Keratinocyte (primary cell): ENCODE results near the gene DENND1A. TPM values are rescaled to one million over a fixed set of nuclear protein-coding genes. Genes with fewer than 3 reads are reported as not detected.

Experiments used
- DNase-seq: peaks from one replicate; pipeline ENCODE4 v3.0.0-alpha.2; 2011; ENCODE audit warnings: low read depth, missing footprints, low spot score
- FAIRE-seq: peaks from 2 replicates; lab custom pipeline; 2011; peaks lifted over from hg19 to GRCh38; lab: Jason Lieb, UNC
- H2AFZ ChIP-seq: 2 replicates; pipeline ENCODE4 v1.6.0; 2012; ENCODE audit warnings: low read length, control low read depth, inconsistent platforms; ENCODE audit not compliant: control insufficient read depth
- H3K27ac ChIP-seq: 2 replicates; pipeline ENCODE4 v1.5.1; 2011; ENCODE audit warnings: low read length; ENCODE audit not compliant: control insufficient read depth, insufficient read depth
- H3K27me3 ChIP-seq: 3 replicates; pipeline ENCODE4 v1.6.0; 2011; ENCODE audit warnings: low read length; ENCODE audit not compliant: control insufficient read depth, insufficient read depth; ENCODE audit errors: extremely low read depth
- H3K36me3 ChIP-seq, 2 experiments: 2 replicates in 1 of 2; 3 replicates in 1 of 2; pipeline ENCODE4 v1.5.1; 2011; ENCODE audit warnings: low read length in 2 of 2, mild to moderate bottlenecking in 1 of 2; ENCODE audit not compliant: control insufficient read depth in 2 of 2, insufficient read depth in 2 of 2; ENCODE audit errors: extremely low read depth in 1 of 2
- H3K4me1 ChIP-seq: 3 replicates; pipeline ENCODE4 v1.5.1; 2011; ENCODE audit warnings: low read length; ENCODE audit not compliant: control insufficient read depth, insufficient read depth; ENCODE audit errors: extremely low read depth
- H3K4me2 ChIP-seq: 3 replicates; pipeline ENCODE4 v1.6.0; 2011; ENCODE audit warnings: low read depth, low read length; ENCODE audit not compliant: control insufficient read depth, insufficient read depth; ENCODE audit errors: extremely low read depth
- H3K4me3 ChIP-seq, 3 experiments: fragments of 200-600 bp in 1 of 3; sonication (generic) in 1 of 3; 2 replicates in 2 of 3; 3 replicates in 1 of 3; pipeline ENCODE4 v1.5.1; 2011 to 2016; ENCODE audit warnings: low read length in 3 of 3, mild to moderate bottlenecking in 3 of 3, control low read depth in 2 of 3, inconsistent platforms in 1 of 3, low read depth in 1 of 3, mixed read lengths in 1 of 3, mixed run types in 1 of 3, moderate library complexity in 1 of 3; ENCODE audit not compliant: control insufficient read depth in 2 of 3, insufficient read depth in 2 of 3; ENCODE audit errors: extremely low read depth in 1 of 3
- H3K79me2 ChIP-seq: 2 replicates; pipeline ENCODE4 v1.6.0; 2012; ENCODE audit warnings: low read length; ENCODE audit not compliant: control insufficient read depth, insufficient read depth
- H3K9ac ChIP-seq: 3 replicates; pipeline ENCODE4 v1.6.0; 2011; ENCODE audit warnings: low read length; ENCODE audit not compliant: control insufficient read depth, insufficient read depth; ENCODE audit errors: extremely low read depth
- H3K9me1 ChIP-seq: 3 replicates; pipeline ENCODE4 v1.6.0; 2011; ENCODE audit warnings: low read length; ENCODE audit not compliant: control insufficient read depth, insufficient read depth; ENCODE audit errors: extremely low read depth
- H3K9me3 ChIP-seq: 2 replicates; pipeline ENCODE4 v1.5.1; 2012; ENCODE audit warnings: low read depth, low read length; ENCODE audit not compliant: control insufficient read depth
- H4K20me1 ChIP-seq: 3 replicates; pipeline ENCODE4 v1.6.0; 2011; ENCODE audit warnings: low read length; ENCODE audit not compliant: control insufficient read depth, insufficient read depth; ENCODE audit errors: extremely low read depth
- CTCF ChIP-seq, 3 experiments: IDR thresholded peaks in 1 of 3; conservative IDR thresholded peaks in 1 of 3; optimal IDR thresholded peaks in 1 of 3; 2 replicates in 2 of 3; 3 replicates in 1 of 3; pipeline versions ENCODE3 to v1.5.1; 2011; ENCODE audit warnings: low read length in 3 of 3, mild to moderate bottlenecking in 3 of 3, moderate library complexity in 2 of 3, control low read depth in 1 of 3, inconsistent platforms in 1 of 3; ENCODE audit not compliant: insufficient read depth in 2 of 3; ENCODE audit errors: extremely low read depth in 1 of 3
- EZH2 ChIP-seq: IDR thresholded peaks from one replicate; pipeline ENCODE4 v1.6.1; 2012; ENCODE audit warnings: inconsistent platforms, mild to moderate bottlenecking, low read length, moderate library complexity
- dilution Hi-C: fragments of 300-500 bp; cut with MboI; formaldehyde crosslinking; loops from one replicate; pipeline ENCODE4 v1.7.0; 2020; ENCODE audit warnings: low sequenced_read_pairs; ENCODE audit not compliant: extremely low pct_ligation_motif_present
- polyA plus RNA-seq, 5 experiments: library from polyadenylated mRNA; depleted of rRNA in 3 of 5; stranded (reverse) in 3 of 5; stranded (forward) in 1 of 5; unstranded in 1 of 5; fragments of >200 nt; gene quantifications; 1 replicate in 1 of 5; 2 replicates in 3 of 5; 3 replicates in 1 of 5; pipeline versions ENCODE4 v1.2.1 to v1.2.3, GENCODE V29; 2011 to 2012; ENCODE audit warnings: missing spikeins in 2 of 5, low read depth in 1 of 5, low replicate concordance in 1 of 5

Gene DENND1A
- polyA plus RNA-seq, 1 donor (not counting 4 experiments of a cell fraction or from before 2014, with no cell fraction given) = 13.0 TPM

GRCh38 chr9:123478967-123479602 lies 450.8 kb downstream of the DENND1A start:
- Histone ChIP-seq H3K9ac (no peak overlapping the region), H3K36me3 (no peaks in the 10 kb centered on the region), H3K9me3 (no peaks in the 10 kb centered on the region), H3K4me2 (no peak overlapping the region), H4K20me1 (peaks cover 3% of the 10 kb centered on the region), H3K79me2 (no peaks in the 10 kb centered on the region), H3K4me3 (no peak overlapping the region), H3K9me1 (no peaks in the 10 kb centered on the region), H3K27ac (no peak overlapping the region), H3K27me3 (no peaks in the 10 kb centered on the region), H2AFZ (no peak overlapping the region), H3K4me1 (no peaks in the 10 kb centered on the region)
- TF ChIP-seq CTCF (optimal IDR thresholded peaks at IDR 0.05 in 1 of 3, IDR thresholded peaks at IDR 0.05 in 1 of 3, conservative IDR thresholded peaks at IDR 0.05 in 1 of 3; ENCODE audit: extremely low read depth in 1 of 3, insufficient read depth in 2 of 3, low read length in 3 of 3) (no peak), EZH2 (no peak)
- no peak for DNase-seq
- dilution Hi-C loops = no loop called here
- no peak for FAIRE-seq

GRCh38 chr9:123478160-123478559 lies 451.8 kb downstream of the DENND1A start:
- Histone ChIP-seq H4K20me1 (peaks cover 3% of the 10 kb centered on the region), H3K4me1 (no peaks in the 10 kb centered on the region), H3K79me2 (no peaks in the 10 kb centered on the region), H3K4me2 (no peak overlapping the region), H2AFZ (no peak overlapping the region), H3K36me3 (no peaks in the 10 kb centered on the region), H3K9me1 (no peaks in the 10 kb centered on the region), H3K9me3 (no peaks in the 10 kb centered on the region), H3K27ac (no peak overlapping the region), H3K9ac (no peak overlapping the region), H3K27me3 (no peaks in the 10 kb centered on the region), H3K4me3 (no peak overlapping the region)
- TF ChIP-seq CTCF (optimal IDR thresholded peaks at IDR 0.05 in 1 of 3, IDR thresholded peaks at IDR 0.05 in 1 of 3, conservative IDR thresholded peaks at IDR 0.05 in 1 of 3; ENCODE audit: extremely low read depth in 1 of 3, insufficient read depth in 2 of 3, low read length in 3 of 3) = no peak
- TF ChIP-seq EZH2 = no peak
- no peak for DNase-seq
- dilution Hi-C loops = no loop called here
- FAIRE-seq = no peak
